ENCODE results near the gene PSMD7.

PSMD7 gene

DNA sequence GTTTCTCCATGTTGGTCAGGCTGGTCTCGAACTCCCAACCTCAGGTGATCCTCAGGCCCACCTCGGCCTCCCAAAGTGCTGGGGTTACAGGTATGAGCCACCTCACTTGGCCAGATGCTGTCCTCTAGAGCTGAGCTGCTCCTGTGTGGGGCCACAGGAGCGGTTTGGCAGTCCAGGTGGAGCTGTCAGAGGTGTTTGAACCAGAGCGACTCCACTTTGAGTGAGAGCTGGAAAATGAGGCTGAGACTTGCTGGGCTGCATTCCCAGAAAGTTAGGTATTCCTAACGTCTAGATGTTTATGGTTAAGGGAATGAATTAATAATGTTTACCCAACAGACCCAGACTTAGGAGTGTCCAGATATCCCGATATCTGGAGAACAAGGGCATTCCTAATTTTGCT lies 16.8 kb upstream of the PSMD7 start:
- Histone ChIP-seq H3K27ac (ENCODE audit: poor library complexity, severe bottlenecking) (no peak overlapping the region), H3K9me3 (ENCODE audit: severe bottlenecking) (no peaks in the 10 kb centered on the region), H3K4me3 (ENCODE audit: severe bottlenecking) (no peak overlapping the region), H3K4me1 (ENCODE audit: insufficient read depth, poor library complexity, severe bottlenecking) (no peaks in the 10 kb centered on the region), H3K36me3 (ENCODE audit: low read depth) (no peaks in the 10 kb centered on the region), H3K27me3 (ENCODE audit: insufficient read depth, poor library complexity, severe bottlenecking) (peaks cover 8% of the 10 kb centered on the region)
- TF ChIP-seq, protein P1, sequence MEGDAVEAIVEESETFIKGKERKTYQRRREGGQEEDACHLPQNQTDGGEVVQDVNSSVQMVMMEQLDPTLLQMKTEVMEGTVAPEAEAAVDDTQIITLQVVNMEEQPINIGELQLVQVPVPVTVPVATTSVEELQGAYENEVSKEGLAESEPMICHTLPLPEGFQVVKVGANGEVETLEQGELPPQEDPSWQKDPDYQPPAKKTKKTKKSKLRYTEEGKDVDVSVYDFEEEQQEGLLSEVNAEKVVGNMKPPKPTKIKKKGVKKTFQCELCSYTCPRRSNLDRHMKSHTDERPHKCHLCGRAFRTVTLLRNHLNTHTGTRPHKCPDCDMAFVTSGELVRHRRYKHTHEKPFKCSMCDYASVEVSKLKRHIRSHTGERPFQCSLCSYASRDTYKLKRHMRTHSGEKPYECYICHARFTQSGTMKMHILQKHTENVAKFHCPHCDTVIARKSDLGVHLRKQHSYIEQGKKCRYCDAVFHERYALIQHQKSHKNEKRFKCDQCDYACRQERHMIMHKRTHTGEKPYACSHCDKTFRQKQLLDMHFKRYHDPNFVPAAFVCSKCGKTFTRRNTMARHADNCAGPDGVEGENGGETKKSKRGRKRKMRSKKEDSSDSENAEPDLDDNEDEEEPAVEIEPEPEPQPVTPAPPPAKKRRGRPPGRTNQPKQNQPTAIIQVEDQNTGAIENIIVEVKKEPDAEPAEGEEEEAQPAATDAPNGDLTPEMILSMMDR (IDR thresholded peaks at IDR 0.05; ENCODE audit: poor library complexity, severe bottlenecking) = no peak
- ATAC-seq (ENCODE audit: low read depth) (no peak), DNase-seq (ENCODE audit: low spot score) (no peak)

DNA sequence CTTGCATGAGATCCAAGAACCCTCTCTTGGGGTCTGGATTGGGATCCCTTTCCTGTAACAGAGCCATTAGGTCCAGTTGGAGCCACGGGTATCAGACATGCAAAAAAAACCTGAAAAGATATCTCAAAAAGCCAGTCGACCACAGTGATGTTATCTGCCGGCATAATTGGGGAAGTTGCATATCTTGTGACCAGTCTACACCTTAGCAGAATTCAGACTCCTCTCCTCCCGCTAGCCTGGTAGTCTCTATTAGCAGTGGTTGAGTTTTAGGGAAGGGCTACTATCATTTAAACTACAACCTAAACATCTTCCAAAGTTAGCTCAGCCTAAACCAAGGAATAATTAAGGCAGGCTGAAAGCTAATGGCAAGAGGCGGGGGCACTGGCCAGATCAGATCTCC lies 16.2 kb upstream of the PSMD7 start:
- Histone ChIP-seq H3K4me1 (ENCODE audit: insufficient read depth, poor library complexity, severe bottlenecking) (no peaks in the 10 kb centered on the region), H3K36me3 (ENCODE audit: low read depth) (no peaks in the 10 kb centered on the region), H3K27ac (ENCODE audit: poor library complexity, severe bottlenecking) (no peak overlapping the region), H3K9me3 (ENCODE audit: severe bottlenecking) (no peaks in the 10 kb centered on the region), H3K4me3 (ENCODE audit: severe bottlenecking) (no peak overlapping the region), H3K27me3 (ENCODE audit: insufficient read depth, poor library complexity, severe bottlenecking) (peaks cover 5% of the 10 kb centered on the region)
- no peak for ATAC-seq (ENCODE audit: low read depth)
- TF ChIP-seq, protein P1 (IDR thresholded peaks at IDR 0.05; ENCODE audit: poor library complexity, severe bottlenecking) = no peak
- DNase-seq (ENCODE audit: low spot score) = no peak

DNA sequence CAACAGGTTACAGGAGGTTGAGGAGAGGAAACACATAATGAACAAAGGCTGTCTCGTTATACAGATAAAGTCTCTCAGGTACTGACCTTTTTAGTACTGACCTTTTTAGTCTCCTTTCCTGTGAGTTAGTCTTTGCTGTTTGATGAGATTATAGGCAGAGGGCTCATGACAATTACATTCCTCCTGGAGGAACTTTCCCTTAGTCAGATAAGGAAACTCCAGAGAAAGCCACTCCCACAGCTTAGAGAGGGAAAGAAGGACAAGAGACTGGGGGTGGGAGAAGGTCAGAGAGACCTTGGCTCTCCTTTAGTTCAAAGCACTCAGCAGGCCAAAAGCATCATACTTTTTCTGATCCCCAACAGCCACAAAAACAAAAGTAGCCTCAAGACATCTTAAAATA lies 15.3 kb upstream of the PSMD7 start:
- TF ChIP-seq, protein P1 (IDR thresholded peaks at IDR 0.05; ENCODE audit: poor library complexity, severe bottlenecking) = no peak
- no peaks in the 10 kb centered on the region for H3K36me3 ChIP-seq (ENCODE audit: low read depth)
- H3K27me3 ChIP-seq (ENCODE audit: insufficient read depth, poor library complexity, severe bottlenecking) = no peaks in the 10 kb centered on the region
- no peak for DNase-seq (ENCODE audit: low spot score)
- no peaks in the 10 kb centered on the region for H3K4me1 ChIP-seq (ENCODE audit: insufficient read depth, poor library complexity, severe bottlenecking)
- H3K9me3 ChIP-seq (ENCODE audit: severe bottlenecking) = no peaks in the 10 kb centered on the region
- ATAC-seq (ENCODE audit: low read depth) = no peak
- no peak overlapping the region for H3K4me3 ChIP-seq (ENCODE audit: severe bottlenecking)
- H3K27ac ChIP-seq (ENCODE audit: poor library complexity, severe bottlenecking) = no peak overlapping the region

DNA sequence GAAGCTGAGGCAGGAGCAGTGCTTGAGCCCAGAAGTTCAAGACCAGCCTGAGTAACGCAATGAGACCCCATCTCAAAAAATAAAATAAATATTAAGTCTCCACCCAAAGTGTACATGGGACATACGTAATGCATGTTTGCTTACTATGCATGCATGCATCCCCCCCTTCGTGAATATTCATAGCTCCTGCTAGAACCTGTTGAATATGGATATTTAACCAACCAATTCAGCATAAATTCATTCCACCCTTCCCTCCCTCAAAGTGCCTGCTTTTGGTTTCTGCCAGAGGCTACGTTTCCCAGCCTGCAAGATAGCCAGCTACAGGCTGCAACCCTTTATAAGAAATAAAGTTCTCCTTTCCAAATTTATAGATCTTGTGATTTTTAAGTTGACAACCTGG lies 12.9 kb upstream of the PSMD7 start:
- H3K27me3 ChIP-seq (ENCODE audit: insufficient read depth, poor library complexity, severe bottlenecking) = no peaks in the 10 kb centered on the region
- DNase-seq (ENCODE audit: low spot score) = no peak
- H3K4me3 ChIP-seq (ENCODE audit: severe bottlenecking) = no peak overlapping the region
- no peaks in the 10 kb centered on the region for H3K4me1 ChIP-seq (ENCODE audit: insufficient read depth, poor library complexity, severe bottlenecking)
- ATAC-seq (ENCODE audit: low read depth) = no peak
- no peaks in the 10 kb centered on the region for H3K36me3 ChIP-seq (ENCODE audit: low read depth)
- no peak overlapping the region for H3K27ac ChIP-seq (ENCODE audit: poor library complexity, severe bottlenecking)
- H3K9me3 ChIP-seq (ENCODE audit: severe bottlenecking) = no peaks in the 10 kb centered on the region
- TF ChIP-seq, protein P1 (IDR thresholded peaks at IDR 0.05; ENCODE audit: poor library complexity, severe bottlenecking) = no peak

DNA sequence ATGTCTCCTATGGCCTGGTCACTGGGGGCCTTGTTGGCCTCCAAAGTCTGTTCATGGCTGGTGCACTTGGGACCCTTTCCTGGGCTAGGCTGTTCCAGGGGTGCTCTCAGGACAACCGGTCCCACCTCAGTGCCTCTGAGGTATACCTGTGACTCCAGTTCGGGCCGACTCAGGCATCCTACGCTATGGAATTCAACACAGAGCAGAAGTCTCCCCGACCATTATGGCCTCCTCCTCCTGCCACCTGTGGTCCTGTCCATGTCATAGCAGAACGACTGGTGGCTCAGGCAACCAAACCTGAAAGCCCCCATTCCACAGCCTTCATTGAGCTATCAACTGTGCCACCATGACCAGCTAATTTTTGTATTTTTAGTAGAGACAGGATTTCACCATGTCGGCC lies 8.5 kb upstream of the PSMD7 start:
- H3K9me3 ChIP-seq (ENCODE audit: severe bottlenecking) = no peaks in the 10 kb centered on the region
- H3K36me3 ChIP-seq (ENCODE audit: low read depth) = no peaks in the 10 kb centered on the region
- DNase-seq (ENCODE audit: low spot score) (no peak), ATAC-seq (ENCODE audit: low read depth) (no peak)
- no peaks in the 10 kb centered on the region for H3K27me3 ChIP-seq (ENCODE audit: insufficient read depth, poor library complexity, severe bottlenecking)
- H3K4me1 ChIP-seq (ENCODE audit: insufficient read depth, poor library complexity, severe bottlenecking) = peaks cover 10% of the 10 kb centered on the region
- TF ChIP-seq, protein P1 (IDR thresholded peaks at IDR 0.05; ENCODE audit: poor library complexity, severe bottlenecking) = no peak
- no peak overlapping the region for H3K27ac ChIP-seq (ENCODE audit: poor library complexity, severe bottlenecking)
- H3K4me3 ChIP-seq (ENCODE audit: severe bottlenecking) = no peak overlapping the region
